Testis (tissue), 2 donors: ENCODE results near the gene NID1.

Experiments
- POLR2A ChIP-seq: fragments of 450-650 bp; IDR thresholded peaks from one replicate; pipeline ENCODE4 v1.6.1; 2017; ENCODE audit warnings: antibody characterized with exemption, mild to moderate bottlenecking, moderate library complexity
- TF ChIP-seq, protein P1 (sequence below), 3 experiments: fragments of 450-650 bp in 2 of 3; fragments of 200-600 bp in 1 of 3; sonication (generic) in 1 of 3; IDR thresholded peaks; one replicate each; pipeline ENCODE4 v1.5.1; 2016 to 2019; ENCODE audit warnings: antibody characterized with exemption in 3 of 3, mild to moderate bottlenecking in 2 of 3, moderate library complexity in 1 of 3

DNA sequence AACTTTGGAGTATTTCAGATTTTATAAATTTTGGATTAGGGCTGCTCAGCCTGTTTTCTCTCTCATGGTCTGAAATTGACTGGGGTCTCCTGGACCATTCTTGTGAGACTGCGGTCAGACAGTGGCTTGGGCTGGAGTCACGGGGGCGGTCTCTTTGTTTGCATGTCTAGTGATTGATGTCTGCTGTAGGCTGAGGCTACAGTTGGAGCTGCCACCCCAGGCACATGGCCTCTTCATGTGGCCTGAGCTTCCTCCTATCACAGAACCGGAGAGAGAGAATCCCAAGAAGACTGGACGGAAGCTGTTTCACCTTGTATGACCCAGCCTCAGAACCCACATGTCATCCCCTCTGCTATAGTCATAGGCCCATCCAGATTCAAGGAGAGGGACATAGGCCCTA, 96.1 kb downstream of the NID1 start:
- TF ChIP-seq, protein P1, sequence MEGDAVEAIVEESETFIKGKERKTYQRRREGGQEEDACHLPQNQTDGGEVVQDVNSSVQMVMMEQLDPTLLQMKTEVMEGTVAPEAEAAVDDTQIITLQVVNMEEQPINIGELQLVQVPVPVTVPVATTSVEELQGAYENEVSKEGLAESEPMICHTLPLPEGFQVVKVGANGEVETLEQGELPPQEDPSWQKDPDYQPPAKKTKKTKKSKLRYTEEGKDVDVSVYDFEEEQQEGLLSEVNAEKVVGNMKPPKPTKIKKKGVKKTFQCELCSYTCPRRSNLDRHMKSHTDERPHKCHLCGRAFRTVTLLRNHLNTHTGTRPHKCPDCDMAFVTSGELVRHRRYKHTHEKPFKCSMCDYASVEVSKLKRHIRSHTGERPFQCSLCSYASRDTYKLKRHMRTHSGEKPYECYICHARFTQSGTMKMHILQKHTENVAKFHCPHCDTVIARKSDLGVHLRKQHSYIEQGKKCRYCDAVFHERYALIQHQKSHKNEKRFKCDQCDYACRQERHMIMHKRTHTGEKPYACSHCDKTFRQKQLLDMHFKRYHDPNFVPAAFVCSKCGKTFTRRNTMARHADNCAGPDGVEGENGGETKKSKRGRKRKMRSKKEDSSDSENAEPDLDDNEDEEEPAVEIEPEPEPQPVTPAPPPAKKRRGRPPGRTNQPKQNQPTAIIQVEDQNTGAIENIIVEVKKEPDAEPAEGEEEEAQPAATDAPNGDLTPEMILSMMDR (IDR thresholded peaks at IDR 0.05), result no peak
- no peak for TF ChIP-seq POLR2A
